HG02884 (cell line): ENCODE measurements around the gene ADGRF3.
"Not testable (repeated sequence)": the region's sequence is repeated elsewhere in the genome, so short reads cannot be mapped to it uniquely, and the experiment has no call there.

ENCODE experiments used
- ATAC-seq: cut with Tn5 transposase; IDR thresholded peaks from one replicate; pipeline ENCODE4 v1.9.1; 2021; ENCODE audit warnings: mild to moderate bottlenecking, moderate library complexity; ENCODE audit not compliant: unreplicated experiment

ADGRF3 gene

GRCh38 chr2:26346454-26347053 is at the start of gene ADGRF3:
TSS of gene ADGRF3 (minus strand) at chr2:26346789. CDS start at chr2:26346234, 555 bp downstream.
- ATAC-seq: no peak

GRCh38 chr2:26395394-26395793 is 48.8 kb upstream of the ADGRF3 start:
- ATAC-seq: no peak

GRCh38 chr2:26394694-26395093 is 48.1 kb upstream of the ADGRF3 start:
- ATAC-seq: no peak

GRCh38 chr2:26387189-26387588 is 40.6 kb upstream of the ADGRF3 start:
- no peak for ATAC-seq

GRCh38 chr2:26384597-26384996 is 38.0 kb upstream of the ADGRF3 start:
- no peak for ATAC-seq

GRCh38 chr2:26384183-26384582 is 37.6 kb upstream of the ADGRF3 start:
- no peak for ATAC-seq

GRCh38 chr2:26382564-26382963 is 36.0 kb upstream of the ADGRF3 start:
- no peak for ATAC-seq

GRCh38 chr2:26380281-26380680 is 33.7 kb upstream of the ADGRF3 start:
- no peak for ATAC-seq

GRCh38 chr2:26376799-26377198 is 30.2 kb upstream of the ADGRF3 start:
- no peak for ATAC-seq

- ATAC-seq: not testable (repeated sequence)
These were observed 24.3 kb upstream of the ADGRF3 start for GRCh38 chr2:26370909-26371308.

- ATAC-seq: not testable (repeated sequence)
These were observed 23.1 kb upstream of the ADGRF3 start for GRCh38 chr2:26369664-26370063.

- ATAC-seq: no peak
These were observed 20.4 kb upstream of the ADGRF3 start for GRCh38 chr2:26366957-26367356.

- no peak for ATAC-seq
These were observed 18.1 kb upstream of the ADGRF3 start for GRCh38 chr2:26364669-26365068.

GRCh38 chr2:26363958-26364357 is 17.4 kb upstream of the ADGRF3 start:
- ATAC-seq: no peak

GRCh38 chr2:26363323-26363722 is 16.7 kb upstream of the ADGRF3 start:
- no peak for ATAC-seq

GRCh38 chr2:26359886-26360473 is 13.4 kb upstream of the ADGRF3 start:
- no peak for ATAC-seq

- no peak for ATAC-seq
These were observed 10.2 kb upstream of the ADGRF3 start for GRCh38 chr2:26356771-26357170.

GRCh38 chr2:26356111-26356510 is 9.5 kb upstream of the ADGRF3 start:
- ATAC-seq: no peak

GRCh38 chr2:26355038-26355995 is 8.7 kb upstream of the ADGRF3 start:
- no peak for ATAC-seq

GRCh38 chr2:26354469-26354868 is 7.9 kb upstream of the ADGRF3 start:
- ATAC-seq: not testable (repeated sequence)

GRCh38 chr2:26352892-26353291 is 6.3 kb upstream of the ADGRF3 start:
- no peak for ATAC-seq
